Ammon's horn (tissue), 1 donor: ENCODE results near the gene SH3RF2.
"Not testable (repeated sequence)": the region's sequence is repeated elsewhere in the genome, so short reads cannot be mapped to it uniquely, and the experiment has no call there.

Experiments
- DNase-seq: peaks from one replicate; pipeline ENCODE4 v3.0.0-alpha.2; 2016; ENCODE audit warnings: low spot score

The SH3RF2 gene

DNA sequence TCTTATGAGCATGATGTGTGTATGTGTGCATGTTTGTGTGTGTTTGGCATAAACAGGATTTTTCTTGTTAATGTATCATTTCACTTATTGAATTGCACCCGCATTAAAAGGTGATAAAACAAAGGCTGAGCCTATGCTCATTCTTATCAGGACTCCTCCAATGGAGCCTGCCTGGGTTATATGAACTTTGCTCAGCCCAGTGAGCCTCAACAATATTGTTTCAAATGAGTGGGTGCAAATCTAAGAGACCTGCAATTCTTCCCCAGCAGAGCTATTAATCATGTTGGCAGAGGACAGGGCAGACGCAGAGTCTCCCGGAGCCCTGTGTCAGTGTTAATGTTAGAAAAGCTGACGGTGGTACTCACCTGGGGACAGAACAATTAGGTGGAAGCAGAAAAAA is 71.6 kb downstream of the SH3RF2 start:
- DNase-seq: no peak

DNA sequence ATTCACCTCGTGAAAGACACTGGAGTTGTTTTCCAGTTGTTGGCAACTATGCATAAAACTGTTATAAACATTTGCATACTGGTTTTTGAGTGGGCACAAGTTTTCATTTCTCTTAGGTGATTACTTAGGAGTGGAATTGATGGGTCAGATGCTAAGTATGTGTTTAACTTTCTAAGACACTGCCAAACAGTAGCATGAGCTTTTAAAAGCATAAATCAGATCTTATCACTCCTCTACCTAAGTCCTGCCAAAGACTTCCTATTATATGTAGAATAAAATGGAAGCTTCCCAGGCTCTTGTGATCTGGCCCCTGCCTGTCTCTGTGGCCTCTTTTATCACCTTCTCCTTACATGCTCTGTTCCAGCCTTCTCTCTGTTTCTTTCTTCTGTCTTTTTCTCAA is 72.6 kb downstream of the SH3RF2 start:
- no peak for DNase-seq

DNA sequence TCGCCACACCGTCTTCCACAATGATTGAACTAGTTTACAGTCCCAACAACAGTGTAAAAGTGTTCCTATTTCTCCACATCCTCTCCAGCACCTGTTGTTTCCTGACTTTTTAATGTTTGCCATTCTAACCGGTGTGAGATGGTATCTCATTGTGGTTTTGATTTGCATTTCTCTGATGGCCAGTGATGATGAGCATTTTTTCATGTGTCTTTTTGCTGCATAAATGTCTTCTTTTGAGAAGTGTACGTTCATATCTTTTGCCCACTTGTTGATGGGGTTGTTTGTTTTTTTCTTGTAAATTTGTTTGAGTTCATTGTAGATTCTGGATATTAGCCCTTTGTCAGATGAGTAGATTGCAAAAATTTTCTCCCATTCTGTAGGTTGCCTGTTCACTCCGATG is 74.1 kb downstream of the SH3RF2 start:
- DNase-seq: not testable (repeated sequence)

DNA sequence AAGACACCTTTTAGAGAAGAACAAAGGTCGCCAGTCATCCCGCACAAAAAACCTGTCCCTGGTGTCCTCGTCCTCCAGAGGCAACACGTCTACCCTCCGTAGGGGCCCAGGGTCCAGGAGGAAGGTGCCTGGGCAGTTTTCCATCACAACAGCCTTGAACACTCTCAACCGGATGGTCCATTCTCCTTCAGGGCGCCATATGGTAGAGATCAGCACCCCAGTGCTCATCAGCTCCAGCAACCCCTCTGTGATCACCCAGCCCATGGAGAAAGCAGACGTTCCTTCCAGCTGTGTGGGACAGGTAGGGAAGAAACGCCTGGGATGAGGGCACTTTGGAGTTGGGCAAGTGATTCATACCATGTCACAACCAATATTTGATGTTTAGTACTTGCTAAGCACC is 77.4 kb downstream of the SH3RF2 start:
- no peak for DNase-seq

DNA sequence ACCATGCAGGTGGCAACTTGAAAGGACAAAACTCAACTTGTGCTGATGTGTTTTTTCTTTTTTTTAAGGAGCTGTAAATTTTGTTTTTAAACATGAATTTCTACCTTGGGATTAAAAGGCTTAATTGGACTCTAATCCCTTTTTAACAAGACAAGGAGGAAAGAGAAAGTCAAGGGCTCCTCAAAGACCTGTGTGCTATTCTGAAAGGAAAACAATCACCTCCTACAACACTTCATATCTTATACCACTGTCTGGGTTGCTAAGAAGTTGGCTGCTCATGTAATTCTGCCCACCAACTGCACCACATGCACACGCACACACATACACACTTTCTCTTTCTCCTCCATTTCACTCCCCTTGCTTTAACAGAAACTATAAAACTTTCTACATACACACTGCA is 78.6 kb downstream of the SH3RF2 start:
- DNase-seq: no peak

DNA sequence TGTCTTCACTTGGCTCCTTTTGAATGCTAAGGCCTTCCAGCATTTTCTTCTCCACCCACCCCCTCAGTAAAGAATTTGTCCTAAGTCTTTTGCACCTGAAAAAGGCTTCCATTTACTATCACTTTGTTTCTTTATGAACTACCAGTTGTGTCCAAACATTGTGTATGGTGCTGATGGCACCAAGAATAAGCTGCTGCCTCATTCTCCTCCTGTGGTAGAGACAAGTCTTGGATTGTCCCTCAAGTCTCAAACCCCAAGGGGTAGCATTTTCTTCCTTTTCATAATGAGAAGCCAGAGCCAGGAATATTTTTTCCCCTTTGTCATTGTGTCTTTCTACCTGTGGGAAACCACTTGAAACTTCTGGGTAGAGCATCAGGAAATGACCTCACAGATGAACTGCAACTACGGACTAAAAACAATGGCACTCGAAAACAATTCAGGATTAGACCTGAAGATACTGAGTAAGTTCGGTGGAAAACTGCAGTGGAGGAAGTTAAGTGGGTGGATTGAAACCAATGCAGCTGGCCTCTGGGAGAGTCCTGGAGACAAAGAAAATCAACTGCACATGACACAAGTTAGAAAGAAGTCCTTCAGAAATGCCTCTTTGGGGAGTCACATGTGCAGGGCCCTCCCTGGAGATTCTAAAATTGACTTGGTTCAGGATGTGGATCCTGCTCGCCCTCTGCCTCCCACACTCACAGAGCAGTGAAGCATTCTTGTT is 80.5 kb downstream of the SH3RF2 start:
- no peak for DNase-seq

DNA sequence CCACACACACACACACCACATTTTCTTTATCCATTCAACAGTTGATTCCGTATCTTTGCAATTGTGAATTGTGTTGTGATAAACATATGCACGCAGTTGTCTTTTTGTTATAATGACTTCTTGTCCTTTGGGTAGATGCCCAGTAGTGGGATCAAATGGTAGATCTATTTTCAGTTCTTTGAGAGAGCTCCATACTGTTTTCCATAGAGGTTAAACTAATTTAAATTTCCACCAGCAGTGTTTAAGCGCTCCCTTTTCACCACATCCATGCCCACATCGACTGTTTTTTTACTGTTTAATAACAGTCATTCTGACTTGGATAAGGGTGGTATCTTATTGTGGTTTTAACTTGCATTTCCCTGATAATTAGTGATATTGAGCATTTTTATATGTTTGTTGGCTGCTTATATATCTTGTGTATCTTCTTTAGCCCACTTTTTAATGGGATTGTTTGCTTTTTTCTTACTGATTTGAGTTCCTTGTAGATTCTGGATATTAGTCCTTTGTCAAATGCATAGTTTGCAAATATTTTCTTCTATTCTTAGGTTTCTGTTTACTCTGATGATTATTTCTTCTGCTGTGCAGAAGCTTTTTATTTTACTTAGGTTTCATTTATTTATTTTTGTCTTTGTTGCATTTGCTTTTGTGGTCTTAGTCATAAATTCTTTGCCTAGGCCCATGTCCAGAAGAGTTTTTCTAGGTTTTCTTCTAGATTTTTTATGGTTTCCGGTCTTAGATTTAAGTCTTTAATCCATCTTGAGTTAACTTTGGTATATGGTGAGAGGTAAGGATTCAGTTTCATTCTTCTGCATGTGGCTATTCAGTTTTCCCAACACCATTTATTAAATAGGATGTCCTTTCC is 82.4 kb downstream of the SH3RF2 start:
- no peak for DNase-seq

DNA sequence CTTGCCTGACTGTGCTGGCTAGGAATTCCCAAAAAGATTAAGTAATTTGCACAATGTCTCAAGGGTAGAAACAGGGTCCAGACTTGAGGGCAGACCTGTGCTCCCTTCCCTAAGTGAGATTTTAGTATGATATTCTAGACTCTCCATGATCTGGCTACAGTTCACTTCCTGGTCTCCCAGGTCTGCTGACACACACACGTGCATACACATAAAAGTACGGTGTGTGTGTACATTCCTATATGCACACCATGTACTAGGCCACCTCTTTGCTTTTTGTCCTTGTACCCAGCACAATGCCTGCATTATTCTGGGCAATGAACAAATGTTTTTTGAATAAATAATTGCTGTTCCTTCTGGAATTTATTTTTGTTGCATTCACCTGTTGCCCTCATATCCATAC is 83.7 kb downstream of the SH3RF2 start:
- DNase-seq: no peak

DNA sequence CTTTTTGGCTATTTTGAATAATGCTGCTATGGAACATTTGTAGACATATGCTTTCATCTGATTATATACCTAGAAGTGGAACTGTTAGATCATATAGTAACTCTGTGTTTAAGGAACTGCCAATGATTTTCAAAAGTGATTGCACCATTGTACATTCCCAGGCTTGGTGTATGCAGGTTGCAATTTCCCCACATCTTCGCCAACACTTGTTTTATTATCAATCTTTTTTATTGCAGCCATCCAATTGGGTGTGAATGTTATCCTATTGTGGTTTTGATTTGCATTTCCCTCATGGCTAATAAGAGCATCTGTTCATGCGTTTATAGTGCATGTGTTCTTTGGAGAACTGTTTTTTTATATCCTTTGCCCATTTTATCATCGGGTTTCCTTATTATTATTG is 87.7 kb downstream of the SH3RF2 start:
- no peak for DNase-seq

DNA sequence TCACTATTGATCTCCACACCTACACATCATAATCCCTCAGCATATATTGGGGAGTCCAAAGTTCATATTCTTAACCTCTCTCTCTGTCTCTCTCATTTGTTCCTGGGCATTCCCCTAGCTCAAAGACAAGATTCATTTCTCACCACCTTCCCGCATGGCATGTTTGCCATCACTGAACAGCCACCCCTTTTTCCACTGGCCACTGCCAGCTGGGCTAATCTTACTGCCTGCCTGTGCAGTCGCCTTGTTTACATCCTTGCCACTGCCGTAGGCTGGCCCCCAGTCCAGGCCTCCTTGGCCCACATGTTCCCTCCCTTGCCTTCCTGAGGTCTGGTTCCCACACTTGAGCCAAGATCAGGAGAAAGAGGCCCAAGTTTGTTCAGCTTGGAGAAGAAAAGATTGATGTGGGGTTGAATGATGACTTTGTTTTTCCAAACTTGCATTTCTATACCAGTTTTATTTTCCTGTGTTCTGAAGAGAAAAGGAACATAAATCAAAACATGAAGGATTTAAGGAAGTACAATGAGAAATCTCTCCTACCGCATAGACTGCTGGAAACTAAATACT is 88.8 kb downstream of the SH3RF2 start:
- no peak for DNase-seq

DNA sequence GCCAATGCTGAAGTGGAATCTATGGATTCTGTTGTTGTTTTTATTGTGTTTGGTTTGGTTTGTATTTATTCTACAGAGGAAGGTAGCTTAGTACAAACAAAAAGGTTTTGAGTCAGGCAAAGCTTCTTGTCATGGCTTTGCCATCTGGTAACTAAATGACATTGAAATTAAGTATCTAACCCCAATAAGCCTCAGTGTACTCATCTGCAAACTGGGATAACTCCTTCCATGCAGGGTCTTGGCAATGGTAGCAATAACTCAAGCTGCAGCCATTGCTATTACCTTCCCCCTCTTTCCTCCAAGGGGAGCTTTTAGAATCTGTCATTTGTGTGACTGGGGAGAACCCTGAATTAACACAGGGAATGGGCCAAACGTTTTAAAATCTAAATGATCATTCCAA is 89.3 kb downstream of the SH3RF2 start:
- no peak for DNase-seq

DNA sequence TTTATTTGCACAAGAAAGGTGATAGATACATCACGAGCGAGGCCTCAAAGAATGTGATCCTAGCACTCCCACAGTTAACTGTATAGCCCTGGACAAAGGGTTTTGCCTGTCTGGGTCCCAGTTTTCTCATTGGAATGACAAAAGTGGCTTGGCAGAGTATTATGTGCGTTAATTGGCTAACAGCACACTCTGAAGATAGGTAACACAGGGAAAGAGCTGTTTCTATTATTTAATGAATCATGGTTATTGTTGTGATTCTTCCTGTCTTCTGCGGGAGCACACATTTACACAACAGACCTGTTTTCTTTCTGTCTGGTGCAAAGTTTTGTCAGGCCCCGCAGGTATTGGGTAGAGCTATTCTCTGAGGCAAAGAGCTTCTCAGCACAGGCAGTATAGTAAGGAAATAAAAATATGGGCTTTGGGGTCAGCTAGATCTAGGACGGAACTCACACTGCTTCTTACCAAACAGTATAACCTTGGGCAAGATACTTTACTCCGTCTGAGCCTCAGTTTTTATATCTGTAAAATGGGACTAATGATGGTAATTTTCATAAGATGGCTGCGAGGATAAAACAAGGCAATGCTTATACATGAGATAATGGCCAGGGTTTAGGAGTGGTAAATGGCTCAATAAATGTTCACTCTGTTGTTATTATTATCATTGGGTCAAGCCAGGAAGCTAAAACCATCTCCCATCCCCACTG is 90.1 kb downstream of the SH3RF2 start:
- no peak for DNase-seq

DNA sequence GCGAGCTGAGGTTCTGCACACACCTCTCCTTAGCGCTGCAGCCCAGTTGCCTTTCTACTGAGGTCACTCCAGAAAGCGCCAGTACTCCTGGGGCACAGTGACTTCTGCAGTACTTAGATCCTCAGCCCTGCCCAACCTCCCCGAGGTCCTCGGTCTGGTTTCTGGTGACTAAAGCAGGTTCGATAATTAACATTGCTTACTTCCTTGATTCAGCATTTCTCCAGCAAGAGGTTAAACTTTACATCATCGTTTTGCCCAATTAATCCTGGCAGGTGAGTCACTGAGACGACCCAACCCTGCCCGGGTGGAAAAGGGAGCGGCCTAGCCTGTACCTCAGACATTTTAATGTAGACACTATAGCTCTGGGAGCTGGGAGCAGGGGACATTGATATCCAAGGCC is 91.4 kb downstream of the SH3RF2 start:
- no peak for DNase-seq

DNA sequence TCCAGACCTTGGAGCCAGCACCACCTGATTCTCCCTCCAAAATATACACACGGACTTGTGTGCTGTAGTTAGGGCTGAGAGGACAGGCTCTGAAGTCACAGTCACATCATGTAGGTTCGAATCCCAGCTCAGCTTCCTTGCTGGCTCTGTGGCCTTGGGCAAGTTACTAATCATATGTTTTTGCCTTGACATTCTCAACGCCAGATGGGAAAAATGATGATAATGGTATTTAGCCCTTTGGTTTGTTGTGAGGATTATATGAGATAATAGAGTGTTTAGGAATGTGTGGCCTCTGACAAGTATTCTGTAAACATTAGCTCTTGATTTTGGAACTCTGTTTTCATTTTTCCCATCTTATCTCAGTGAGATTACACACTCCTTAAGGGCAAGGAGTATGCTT is 96.5 kb downstream of the SH3RF2 start:
- DNase-seq: no peak

DNA sequence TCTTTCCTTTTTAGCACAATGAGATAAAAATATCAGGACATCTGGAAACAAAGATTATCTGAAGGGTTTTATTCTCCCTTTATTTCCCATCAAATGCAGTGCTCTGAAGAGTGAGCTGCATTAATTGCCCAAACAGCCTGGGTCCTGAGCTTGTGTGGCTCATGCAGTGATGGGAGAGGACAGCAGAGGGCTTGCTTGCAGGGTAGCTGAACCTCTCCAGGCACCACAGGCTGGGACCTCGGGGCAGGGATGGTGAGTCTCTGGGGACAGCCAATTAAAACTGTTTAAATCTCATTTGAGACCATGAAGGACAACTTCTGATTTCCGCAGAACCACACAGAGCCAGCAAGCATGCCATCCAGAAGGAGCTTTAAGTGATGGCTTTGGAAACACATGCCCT is 97.7 kb downstream of the SH3RF2 start:
- no peak for DNase-seq

DNA sequence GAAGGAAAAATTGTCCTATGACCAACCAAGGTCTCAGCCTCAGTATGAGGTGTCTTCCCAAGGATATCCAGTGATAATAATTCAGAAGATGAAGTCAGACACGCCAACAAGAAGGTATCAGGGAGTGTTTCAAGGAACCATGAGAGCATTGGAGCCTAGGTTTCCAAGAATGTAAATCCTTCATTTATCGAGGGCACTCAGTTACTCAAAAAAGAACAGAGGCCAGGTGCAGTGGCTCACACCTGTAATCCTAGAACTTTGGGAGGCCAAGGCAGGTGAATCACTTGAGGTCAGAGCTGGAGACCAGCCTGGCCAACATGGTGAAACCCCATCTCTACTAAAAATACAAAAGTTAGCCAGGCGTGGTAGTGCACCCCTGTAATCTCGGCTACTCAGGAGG is 98.2 kb downstream of the SH3RF2 start:
- no peak for DNase-seq

DNA sequence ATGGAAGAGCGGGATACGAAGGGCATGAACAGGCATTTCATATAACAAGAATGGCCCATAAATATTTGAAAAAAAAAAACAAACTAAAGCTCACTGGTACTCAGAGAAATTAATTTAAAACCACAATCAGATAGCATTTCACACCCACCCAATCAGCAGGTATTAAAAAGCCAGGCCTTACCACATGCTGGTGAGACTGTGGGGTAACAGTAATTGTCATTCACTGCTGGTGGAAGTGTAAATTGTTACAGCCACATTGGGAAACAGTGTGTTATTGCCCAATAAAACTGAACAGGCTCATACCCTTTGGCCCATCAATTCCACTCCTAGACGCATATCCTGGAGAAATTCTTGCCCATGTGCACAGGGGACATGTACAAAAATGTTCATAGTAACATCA is 103.0 kb downstream of the SH3RF2 start:
- DNase-seq: no peak

DNA sequence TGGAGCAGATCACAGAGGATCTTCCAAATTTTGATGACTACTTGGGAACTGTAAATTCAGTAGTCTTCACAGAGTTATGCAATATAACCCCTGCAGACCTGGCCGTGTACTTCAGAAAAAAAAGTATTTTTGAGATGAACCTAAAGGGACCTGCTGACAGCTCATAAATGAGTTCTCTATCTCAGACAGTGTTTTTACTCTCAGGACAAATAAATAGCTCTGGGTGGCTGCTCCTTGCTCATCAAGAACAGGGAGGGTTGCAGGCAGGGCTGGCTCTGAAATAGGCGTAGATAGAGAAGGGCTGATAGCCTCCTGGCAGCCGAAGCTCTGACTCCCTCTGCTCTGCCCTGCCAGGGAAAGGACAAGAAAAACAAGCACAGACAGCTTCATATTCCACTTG is 104.1 kb downstream of the SH3RF2 start:
- DNase-seq: no peak

DNA sequence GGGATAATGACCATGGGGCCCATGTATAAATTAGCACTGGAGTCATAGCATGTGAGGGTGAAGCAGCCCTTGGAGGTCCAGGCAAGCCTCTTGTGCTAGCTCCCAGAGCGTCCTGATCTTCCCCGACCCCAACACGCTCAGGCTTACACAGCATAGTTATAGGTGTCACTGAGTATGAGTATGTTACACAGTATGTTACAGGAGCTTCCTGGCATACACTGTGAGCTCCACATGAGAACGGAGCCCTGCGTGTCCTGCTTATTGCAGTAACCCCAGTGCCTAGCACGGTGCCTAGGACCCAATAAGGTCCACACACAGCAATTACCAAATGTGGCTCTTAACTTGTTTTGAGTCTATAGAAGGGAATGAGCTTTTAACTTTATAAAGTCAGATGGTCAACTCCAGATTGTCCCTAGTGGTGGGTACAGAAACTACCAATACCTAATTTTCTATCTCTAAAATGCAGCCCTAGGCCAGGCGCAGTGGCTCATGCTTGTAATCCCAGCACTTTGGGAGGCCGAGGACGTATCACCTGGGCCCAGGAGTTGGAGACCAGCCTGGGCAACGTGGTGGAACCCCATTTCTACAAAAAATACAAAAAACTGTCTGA is 104.9 kb downstream of the SH3RF2 start:
- DNase-seq: no peak

DNA sequence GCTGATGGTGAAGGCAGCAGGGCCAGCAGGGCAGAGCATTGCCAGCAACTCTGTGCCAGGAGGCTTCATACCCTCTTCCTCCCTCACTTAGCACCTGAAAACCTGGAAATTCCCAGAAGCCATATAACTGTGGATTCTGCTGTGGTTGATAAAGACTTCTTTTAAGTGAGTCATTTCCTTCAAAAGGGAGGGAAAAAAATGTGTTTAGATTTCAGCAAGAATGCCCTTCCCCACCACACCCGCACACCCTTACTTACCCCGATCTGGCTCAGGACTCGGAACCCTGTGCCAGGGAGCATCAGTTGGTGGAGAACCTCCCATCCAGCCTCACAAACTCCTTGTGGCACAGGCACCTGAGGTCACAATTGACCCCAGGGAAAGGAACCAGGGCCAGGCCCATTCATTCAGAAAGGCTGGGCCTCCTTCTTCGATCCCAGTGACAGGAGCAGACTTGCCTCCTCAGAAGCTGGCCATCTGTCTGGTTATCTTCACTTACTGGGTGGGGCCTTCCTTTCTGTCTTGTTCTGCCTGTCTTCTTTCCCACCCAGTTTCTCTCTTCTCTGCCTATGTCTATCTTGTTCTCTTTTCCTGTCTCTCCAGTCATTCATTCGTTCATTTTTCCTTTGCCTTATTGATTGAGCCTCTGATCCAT is 106.4 kb downstream of the SH3RF2 start:
- DNase-seq: no peak

DNA sequence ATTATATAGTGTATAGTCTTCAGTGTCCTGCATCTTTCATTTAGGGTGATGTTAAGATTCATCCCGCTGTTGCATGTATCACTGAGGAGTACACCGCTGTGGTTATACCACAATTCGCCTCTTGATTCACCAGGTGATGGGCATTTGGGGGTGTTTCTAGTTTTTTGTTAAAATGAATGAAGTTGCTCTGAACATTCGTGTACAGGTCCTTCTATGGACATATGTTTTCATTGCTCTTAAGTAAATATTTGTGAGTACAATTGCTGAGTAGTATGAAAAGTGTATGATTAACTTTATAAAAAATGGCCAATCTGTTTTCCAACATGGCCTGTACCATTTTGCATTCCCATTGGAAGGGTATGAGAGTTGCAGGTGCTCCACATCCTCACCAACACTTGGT is 107.3 kb downstream of the SH3RF2 start:
- no peak for DNase-seq

DNA sequence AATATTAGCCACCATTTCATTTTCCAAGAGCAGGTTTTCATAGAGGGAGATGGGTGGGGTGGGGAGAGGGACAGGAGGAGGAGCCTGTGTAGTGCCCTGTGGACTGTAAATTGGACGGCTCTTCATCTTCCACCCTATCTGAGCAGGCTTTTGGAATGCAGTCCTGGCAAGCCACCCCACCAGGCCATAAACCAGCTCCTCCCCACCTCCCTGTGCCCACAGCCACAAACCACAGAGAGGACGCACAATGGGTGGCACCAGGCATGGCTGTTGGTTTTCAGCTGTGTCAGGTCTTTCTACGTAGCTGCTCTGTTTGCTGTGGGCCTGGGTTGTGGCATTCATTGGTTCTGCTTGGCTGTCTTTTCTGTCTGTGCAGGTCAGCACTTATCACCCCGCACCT is 111.0 kb downstream of the SH3RF2 start:
- no peak for DNase-seq
